RPMI7951 (cell line): ENCODE data around the gene USE1. TPM values are rescaled to one million over a fixed set of nuclear protein-coding genes. Genes with fewer than 3 reads are reported as not detected.
A peak's percentile ranks its signal among the peaks of the same experiment; 100 is the strongest.

Experiments used
- DNase-seq: peaks from one replicate; pipeline ENCODE4 v3.0.0-alpha.2; 2012; ENCODE audit warnings: low read depth
- total RNA-seq: library from RNA; depleted of rRNA; stranded (reverse); fragments of >200 nt; shearing (Covaris generic); gene quantifications from 2 replicates; pipeline ENCODE4 v1.2.3, GENCODE V29; 2014; rRNA removed

The USE1 gene
- total RNA-seq, 1 experiment from 2014 or later: 38.6 TPM

DNA sequence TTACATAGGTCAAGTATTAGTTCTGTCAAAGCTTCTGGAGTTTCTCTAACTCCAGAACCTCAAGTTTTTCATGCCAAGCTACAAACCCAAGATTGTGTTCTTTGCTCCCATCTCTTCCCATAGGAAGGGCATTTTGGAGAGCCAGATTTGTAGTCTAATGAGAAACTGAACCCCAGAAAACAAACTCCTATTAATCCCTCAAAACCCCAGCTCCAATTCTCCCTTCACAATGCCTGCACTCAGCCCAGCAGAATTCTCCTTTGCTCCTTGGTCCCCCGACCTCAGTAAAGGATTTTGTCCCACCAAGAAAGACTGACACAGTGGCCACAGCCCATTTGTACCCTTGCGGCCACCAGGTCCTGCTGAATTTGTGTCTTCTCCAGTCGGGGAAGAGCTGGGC lies 41.0 kb downstream of the USE1 start:
- no peak for DNase-seq

DNA sequence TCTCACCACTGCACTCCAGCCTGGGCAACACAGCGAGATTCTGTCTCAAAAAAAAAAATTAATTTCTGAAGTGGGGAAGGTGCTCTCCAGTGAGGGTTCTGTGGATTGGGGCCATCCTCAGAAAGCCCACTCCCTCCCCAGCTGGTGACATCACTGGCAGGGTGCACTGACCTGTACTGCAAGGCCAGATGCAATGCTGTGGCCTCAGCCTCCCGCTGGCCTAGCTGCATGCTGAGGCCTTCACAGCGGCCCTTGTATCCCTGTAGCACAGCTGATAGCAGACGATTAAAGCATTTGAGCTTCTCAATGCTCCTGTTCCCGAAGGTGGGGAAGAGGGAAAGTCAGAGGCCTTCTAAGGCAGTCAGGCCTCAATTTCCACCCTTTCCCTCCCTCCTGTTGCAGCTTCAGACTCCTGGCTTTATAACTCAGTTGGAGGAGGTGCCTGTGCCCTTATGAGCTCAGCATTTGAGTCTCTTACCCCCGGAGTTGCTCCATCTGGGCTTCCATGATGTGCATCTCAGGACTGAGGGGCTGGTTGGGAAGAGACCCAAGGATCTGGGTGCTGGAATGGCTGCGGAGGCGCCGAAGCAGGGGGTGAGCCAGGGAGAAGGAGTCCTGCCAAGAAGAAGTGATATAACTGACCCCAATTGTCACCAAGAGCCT lies 44.1 kb downstream of the USE1 start:
- DNase-seq: no peak

DNA sequence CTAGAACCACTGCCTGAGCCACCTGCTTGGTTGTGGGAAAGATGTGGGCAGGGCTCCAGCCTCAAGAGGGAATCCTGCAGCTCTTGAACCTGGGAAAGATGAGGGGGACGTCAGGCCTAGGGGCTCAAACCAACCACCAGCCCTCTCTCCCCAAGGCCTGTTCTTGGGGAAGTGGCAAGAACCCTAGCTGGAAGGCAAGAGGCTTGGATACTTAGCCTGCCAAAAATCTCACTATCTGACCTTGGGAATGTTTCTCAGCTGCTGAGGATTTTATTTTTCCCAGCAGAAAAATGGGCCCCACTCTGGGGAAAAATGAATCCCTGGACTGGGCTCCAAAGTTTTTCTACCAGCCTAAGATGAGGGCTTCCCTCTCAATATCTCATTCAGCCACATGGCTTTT lies 44.8 kb downstream of the USE1 start:
- no peak for DNase-seq

DNA sequence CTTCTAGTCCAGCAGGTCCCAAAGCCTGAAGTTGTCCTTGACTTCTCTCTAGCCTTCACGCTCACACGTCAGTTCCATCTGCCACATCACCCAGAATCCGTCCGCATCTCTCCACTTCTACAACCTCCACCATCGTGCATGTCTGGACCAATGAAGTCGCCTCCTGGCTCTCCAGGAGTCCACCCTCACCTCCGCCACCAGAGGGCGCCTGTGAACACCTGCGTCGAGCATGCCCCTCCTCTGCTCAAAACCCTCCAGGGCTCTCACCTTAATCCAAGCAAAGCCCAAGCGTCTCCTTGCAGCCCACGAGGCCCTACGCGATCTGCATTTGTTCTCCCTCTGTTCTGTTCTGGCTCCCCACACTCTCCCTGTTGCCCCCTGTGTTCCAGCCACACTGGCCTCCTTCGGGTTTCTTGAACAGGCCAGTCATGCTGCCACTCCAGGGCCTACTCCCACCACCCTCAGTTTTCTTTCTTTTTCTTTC lies 45.7 kb downstream of the USE1 start:
- peak; percentile 69 for DNase-seq

DNA sequence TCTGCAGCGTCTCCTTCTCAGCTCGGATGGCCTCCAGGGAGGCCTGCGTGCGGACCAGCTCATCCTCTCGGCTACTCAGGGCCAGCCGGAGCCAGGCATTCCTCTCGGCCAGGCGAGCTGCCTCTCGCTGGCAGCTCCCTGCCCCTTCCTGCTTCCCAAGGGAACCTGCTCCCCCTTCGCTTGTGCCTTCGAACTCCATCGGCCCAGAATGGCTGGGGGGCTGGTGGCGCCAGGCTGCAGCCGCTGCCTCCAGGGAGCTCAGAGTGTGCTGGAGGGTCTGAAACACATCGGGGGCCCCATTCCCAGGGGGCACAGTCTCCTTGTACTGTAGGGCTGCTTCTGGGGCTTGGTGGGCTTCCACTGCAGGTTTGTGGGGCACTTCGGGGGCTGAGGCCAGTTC lies 47.4 kb downstream of the USE1 start:
- no peak for DNase-seq

DNA sequence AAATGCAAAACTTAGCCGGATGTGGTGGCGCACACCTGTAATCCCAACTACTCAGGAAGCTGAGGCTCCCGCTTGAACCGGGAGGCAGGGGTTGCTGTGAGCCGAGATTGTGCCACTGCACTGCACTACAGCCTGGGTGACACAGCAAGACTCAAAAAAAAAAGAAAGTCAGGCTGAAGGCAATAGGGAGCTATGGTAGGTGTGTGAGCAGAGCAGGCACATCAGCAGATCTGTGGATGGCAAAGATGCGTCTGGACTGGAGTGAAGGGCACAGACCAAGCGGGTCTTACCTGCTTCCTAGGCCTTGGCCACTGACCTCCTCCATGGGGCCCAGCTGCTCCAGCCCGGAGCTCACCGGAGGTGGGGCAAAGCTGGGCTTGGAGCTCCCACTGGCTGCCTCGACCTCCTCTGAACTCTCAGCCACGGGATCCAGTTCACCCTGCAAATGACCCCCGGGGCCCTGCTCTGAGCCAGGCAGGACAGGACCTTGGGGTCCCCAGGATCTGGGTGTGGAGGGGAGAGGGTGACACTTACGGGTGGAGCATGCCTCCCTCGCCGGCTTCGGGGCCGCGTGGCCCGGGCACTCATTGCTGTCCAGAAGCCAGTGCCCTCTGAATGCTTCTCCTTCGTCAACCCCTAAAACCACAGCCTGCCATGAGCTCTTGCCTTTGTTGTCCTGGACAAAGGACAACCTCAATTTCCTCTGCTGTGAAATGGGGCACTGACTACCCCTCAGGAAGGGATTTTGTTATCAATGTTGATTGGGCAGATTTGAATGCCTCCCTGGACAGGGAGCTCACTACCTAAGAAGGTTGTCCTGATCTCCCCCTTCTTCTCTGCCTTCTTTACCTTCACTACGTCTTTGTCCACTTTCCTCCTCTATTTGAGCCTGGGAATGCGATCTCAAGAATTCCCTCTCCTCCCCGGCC lies 48.8 kb downstream of the USE1 start:
- DNase-seq: no peak

DNA sequence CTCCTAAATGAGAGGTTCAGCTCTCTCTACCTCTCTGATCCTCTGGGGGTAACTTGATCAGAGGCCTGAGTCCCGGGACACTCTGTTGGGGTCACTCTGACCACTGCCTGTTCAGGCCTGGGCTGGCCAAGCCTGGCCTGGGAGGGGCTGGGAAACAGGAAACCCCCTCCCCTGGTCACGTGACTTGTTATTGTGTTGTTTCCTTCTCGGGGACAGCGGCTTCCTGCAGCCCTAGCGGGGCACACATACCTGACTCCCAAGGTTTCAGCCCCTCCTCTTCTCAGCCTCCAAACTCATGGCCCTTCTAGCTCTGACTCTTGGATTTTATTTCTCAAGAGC lies 49.5 kb downstream of the USE1 start, which contains the start of gene USHBP1:
USHBP1 (minus strand) TSS at position 105 of the 339 bp plus-strand sequence. CDS start 446 bp downstream, outside the sequence.
- no peak for DNase-seq

DNA sequence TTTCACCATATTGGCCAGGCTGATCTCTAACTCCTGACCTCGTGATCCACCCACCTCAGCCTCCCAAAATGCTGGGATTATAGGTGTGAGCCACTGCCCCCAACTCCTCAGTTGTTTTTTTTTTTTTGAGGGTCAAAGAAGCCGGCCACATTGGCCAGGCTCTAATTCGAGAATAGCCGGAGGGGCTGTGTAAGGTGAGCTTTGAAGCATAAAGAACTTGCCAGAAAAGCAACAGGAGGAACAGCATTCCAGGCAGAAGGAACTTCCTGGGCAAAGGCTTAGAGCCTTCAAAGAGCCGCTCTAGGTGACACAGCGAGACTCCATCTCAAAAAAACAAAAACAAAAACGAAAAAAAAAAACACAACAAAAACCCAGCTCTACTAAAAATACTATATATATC lies 50.9 kb downstream of the USE1 start:
- no peak for DNase-seq

DNA sequence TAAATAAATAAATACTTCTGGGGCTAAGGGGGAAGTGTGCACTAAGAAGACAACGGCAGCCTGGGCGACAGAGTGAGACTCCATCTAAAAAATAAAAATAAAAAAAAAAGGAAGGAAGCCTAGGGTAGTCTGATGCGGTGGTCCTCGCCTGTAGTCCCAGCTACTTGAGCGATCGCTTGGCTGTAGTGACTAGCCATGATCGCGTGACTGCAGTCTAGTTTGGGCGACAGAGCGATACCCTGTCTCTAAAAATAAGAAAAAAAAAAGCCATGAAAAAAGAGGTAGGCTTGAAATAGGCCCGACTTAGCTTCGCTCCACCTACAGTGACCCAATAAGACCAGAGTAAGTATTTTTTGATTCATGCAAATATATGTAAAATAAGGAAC lies 51.4 kb downstream of the USE1 start:
- DNase-seq: no peak

DNA sequence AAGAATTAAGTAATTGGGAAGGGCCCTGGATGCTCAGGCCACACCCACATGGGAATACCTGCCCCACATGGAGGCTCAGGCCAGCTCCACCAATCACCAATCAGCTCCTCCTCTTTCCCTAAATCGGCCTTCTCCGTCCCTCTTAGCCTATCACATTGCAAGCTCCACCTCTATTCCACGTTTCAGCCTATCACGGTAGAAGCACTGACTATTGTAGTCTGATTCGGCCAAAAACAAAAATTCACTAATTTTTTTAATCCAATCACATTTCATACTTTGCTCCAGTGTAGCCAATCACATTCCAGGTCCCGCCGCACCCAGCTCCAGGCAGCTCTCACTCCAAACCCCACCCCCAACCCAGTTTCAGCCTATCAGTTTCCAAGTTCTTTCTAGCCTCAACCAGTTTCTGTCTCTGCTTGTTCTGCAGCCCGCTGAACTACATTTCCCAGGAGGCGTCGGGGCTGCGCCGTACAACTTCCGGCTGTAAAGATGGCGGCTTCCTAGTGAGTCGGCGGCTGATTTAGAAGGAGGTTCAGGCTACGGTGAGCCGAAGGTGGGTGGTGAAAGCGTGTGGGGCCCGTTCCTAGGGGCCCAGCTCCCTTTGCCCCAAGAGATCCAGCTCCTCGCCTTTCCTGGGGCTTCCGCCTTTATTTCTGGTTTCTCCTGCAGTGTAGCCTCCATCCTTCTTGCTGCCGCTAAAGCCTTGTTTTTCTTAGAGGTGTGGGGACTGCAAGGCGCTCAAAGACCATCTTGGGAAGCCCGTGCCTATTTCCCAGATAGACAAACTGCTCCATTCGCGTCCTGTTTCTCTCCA lies 52.0 kb downstream of the USE1 start, which contains the start of gene BABAM1:
BABAM1 (plus strand) TSS at position 469 of the 814 bp plus-strand sequence. CDS start 1,364 bp downstream, outside the sequence.
- peak; percentile 99 for DNase-seq

DNA sequence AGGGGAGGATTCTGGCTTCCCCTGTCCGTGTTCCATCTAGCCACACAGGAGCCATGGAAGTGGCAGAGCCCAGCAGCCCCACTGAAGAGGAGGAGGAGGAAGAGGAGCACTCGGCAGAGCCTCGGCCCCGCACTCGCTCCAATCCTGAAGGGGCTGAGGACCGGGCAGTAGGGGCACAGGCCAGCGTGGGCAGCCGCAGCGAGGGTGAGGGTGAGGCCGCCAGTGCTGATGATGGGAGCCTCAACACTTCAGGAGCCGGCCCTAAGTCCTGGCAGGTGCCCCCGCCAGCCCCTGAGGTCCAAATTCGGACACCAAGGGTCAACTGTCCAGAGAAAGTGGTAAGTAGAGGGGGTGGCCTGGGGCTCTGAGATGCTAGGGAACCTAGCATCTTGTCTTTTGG lies 53.6 kb downstream of the USE1 start:
- no peak for DNase-seq

Other genes starting within 250 kb of the USE1 start
- gene CPAMD8, start 188.5 kb upstream of the USE1 start, total RNA-seq: 2.5 and 2.6 TPM in 2 replicates
- gene HAUS8, start 139.9 kb upstream of the USE1 start, total RNA-seq: 13.8 and 15.9 TPM in 2 replicates
- 31.6 and 36.9 TPM in 2 replicates for gene MYO9B, start 139.6 kb upstream of the USE1 start, total RNA-seq
- 5.1 and 8.1 TPM in 2 replicates for gene OCEL1, start 10.9 kb downstream of the USE1 start, total RNA-seq
- 29.8 and 43.4 TPM in 2 replicates for gene NR2F6, start 30.6 kb downstream of the USE1 start, total RNA-seq
- gene USHBP1, start 49.4 kb downstream of the USE1 start, total RNA-seq: not detected in 2 replicates
- 132 and 133 TPM in 2 replicates for gene BABAM1, start 52.1 kb downstream of the USE1 start, total RNA-seq
- 1.2 and 1.3 TPM in 2 replicates for gene ANKLE1, start 66.5 kb downstream of the USE1 start, total RNA-seq
- gene ABHD8, start 88.1 kb downstream of the USE1 start, total RNA-seq: 16.5 and 17.9 TPM in 2 replicates
- gene MRPL34, start 90.5 kb downstream of the USE1 start, total RNA-seq: 77.3 and 79.5 TPM in 2 replicates
- 20.2 and 25.9 TPM in 2 replicates for gene DDA1, start 94.2 kb downstream of the USE1 start, total RNA-seq
- gene ANO8, start 119.5 kb downstream of the USE1 start, total RNA-seq: 2.9 and 3.7 TPM in 2 replicates
- gene GTPBP3, start 122.2 kb downstream of the USE1 start, total RNA-seq: 15.4 and 17.7 TPM in 2 replicates
- gene PLVAP, start 162.0 kb downstream of the USE1 start, total RNA-seq: not detected in 2 replicates
- not detected in 2 replicates for gene CCDC194, start 178.8 kb downstream of the USE1 start, total RNA-seq
- 46.1 and 65.6 TPM in 2 replicates for gene BST2, start 190.3 kb downstream of the USE1 start, total RNA-seq
- 123 and 164 TPM in 2 replicates for gene MVB12A, start 204.7 kb downstream of the USE1 start, total RNA-seq
- gene TMEM221, start 233.3 kb downstream of the USE1 start, total RNA-seq: not detected in 2 replicates
- not detected in 2 replicates for gene NXNL1, start 245.6 kb downstream of the USE1 start, total RNA-seq